Natural killer cell (primary cell): ENCODE measurements around the gene PMIS2. TPM values are rescaled to one million over a fixed set of nuclear protein-coding genes. Genes with fewer than 3 reads are reported as not detected.

ENCODE experiments used
- ATAC-seq, 3 donors: fragments of 150-1000 bp in 2 of 3; fragments of 200-7000 bp in 1 of 3; cut with Tn5 transposase; 1 replicate in 1 of 3; 2 replicates in 2 of 3; pipeline ENCODE4 v1.10.0; 2021; ENCODE audit warnings: mild to moderate bottlenecking in 2 of 3, moderate library complexity in 2 of 3
- DNase-seq, 2 donors: peaks; one replicate each; pipeline versions ENCODE4 v3.0.0 to v3.0.0-alpha.2; 2013 to 2021; ENCODE audit warnings: mixed read lengths in 1 of 2
- H3K27ac ChIP-seq: one replicate; pipeline ENCODE4 v1.5.1; 2013; ENCODE audit warnings: mild to moderate bottlenecking, low read length
- H3K27me3 ChIP-seq: one replicate; pipeline ENCODE4 v1.6.1; 2013; ENCODE audit warnings: low read length; ENCODE audit not compliant: control insufficient read depth, insufficient read depth
- H3K36me3 ChIP-seq: one replicate; pipeline ENCODE4 v1.6.1; 2013; ENCODE audit warnings: low read length; ENCODE audit not compliant: control insufficient read depth, insufficient read depth
- H3K4me1 ChIP-seq: one replicate; pipeline ENCODE4 v1.6.1; 2013; ENCODE audit warnings: low read length; ENCODE audit not compliant: control insufficient read depth, insufficient read depth
- H3K4me3 ChIP-seq: one replicate; pipeline ENCODE4 v1.5.1; 2013; ENCODE audit warnings: low read length
- H3K9me3 ChIP-seq: one replicate; pipeline ENCODE4 v1.6.1; 2013; ENCODE audit warnings: low read length; ENCODE audit not compliant: control insufficient read depth, insufficient read depth
- H3K27ac Mint-ChIP-seq, 2 donors: one replicate each; pipeline ENCODE4 v1.8.0; 2022; ENCODE audit warnings: mild to moderate bottlenecking in 2 of 2, mixed read lengths in 2 of 2, moderate library complexity in 1 of 2
- H3K27me3 Mint-ChIP-seq, 2 donors: one replicate each; pipeline ENCODE4 v1.8.0; 2022; ENCODE audit warnings: low read depth in 2 of 2, mixed read lengths in 2 of 2
- H3K36me3 Mint-ChIP-seq: one replicate; pipeline ENCODE4 v1.8.0; 2022; ENCODE audit warnings: mixed read lengths
- H3K4me1 Mint-ChIP-seq, 2 donors: one replicate each; pipeline ENCODE4 v1.8.0; 2022; ENCODE audit warnings: mixed read lengths in 2 of 2
- H3K4me3 Mint-ChIP-seq: one replicate; pipeline ENCODE4 v1.8.0; 2022; ENCODE audit warnings: mild to moderate bottlenecking, moderate library complexity, mixed read lengths
- H3K9me3 Mint-ChIP-seq, 2 donors: one replicate each; pipeline ENCODE4 v1.8.0; 2022; ENCODE audit warnings: mixed read lengths in 2 of 2
- CTCF ChIP-seq: fragments of 200-600 bp; IDR thresholded peaks from one replicate; pipeline ENCODE4 v1.8.0; 2022; ENCODE audit warnings: antibody characterized with exemption
- WGBS: methylation state at CpG from one replicate; pipeline ENCODE4 v1.1.7; 2013; ENCODE audit warnings: missing lambda C conversion rate; ENCODE audit not compliant: insufficient coverage; 5-methylcytosine and 5-hydroxymethylcytosine counted together
- intact Hi-C: fragments of 100-400 bp; cut with micrococcal nuclease; formaldehyde crosslinking; loops from one replicate; pipeline ENCODE4 v1.14.2; 2022
- total RNA-seq, 4 donors: library from RNA; stranded (reverse); fragments of 120-200 nt in 1 of 4; gene quantifications; one replicate each; pipeline versions ENCODE4 v1.2.3 to v1.2.4, GENCODE V29; 2013 to 2022

Gene PMIS2
- total RNA-seq, 3 donors from 2014 or later (not counting 1 experiment from before 2014, with no cell fraction given): not detected

DNA sequence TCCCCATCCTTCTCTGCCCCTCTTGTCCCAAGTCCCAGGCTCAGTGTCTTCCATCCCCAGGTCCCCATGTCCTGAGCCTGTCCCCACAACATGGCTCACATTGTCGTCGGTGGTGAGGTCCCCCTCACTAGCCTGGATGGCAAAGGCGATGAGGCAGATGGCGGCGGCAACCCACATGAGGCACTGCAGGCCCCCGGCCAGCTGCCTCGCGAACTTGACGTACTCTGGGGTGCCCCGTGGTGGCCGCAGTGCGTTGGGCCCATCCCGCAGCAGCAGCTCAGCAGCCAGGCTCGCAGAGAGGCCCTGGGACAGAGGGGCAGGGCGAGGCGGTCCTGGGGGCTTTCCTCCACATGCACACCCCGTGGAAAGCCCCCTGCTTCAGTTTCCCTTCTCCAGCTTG lies 23.6 kb upstream of the PMIS2 start:
- H3K4me1 ChIP-seq: peaks cover 19% of the 10 kb centered on the region
- no peaks in the 10 kb centered on the region for H3K36me3 ChIP-seq
- Mint-ChIP-seq H3K9me3 (no peaks in the 10 kb centered on the region), H3K27me3 (peaks cover 14 to 48% of the 10 kb centered on the region in 2 donors), H3K27ac (no peak overlapping the region), H3K4me3 (no peak overlapping the region), H3K4me1 (peaks cover under 1 to 13% of the 10 kb centered on the region in 2 donors), H3K36me3 (no peaks in the 10 kb centered on the region)
- no peaks in the 10 kb centered on the region for H3K9me3 ChIP-seq
- no peak for TF ChIP-seq CTCF
- 66% methylated on average over 17 of the region's 17 CpGs for WGBS
- peaks cover 15% of the 10 kb centered on the region for H3K27me3 ChIP-seq
- no peak for ATAC-seq
- DNase-seq: no peak
- intact Hi-C loops: no loop called here
- H3K4me3 ChIP-seq: no peak overlapping the region
- H3K27ac ChIP-seq: no peak overlapping the region

DNA sequence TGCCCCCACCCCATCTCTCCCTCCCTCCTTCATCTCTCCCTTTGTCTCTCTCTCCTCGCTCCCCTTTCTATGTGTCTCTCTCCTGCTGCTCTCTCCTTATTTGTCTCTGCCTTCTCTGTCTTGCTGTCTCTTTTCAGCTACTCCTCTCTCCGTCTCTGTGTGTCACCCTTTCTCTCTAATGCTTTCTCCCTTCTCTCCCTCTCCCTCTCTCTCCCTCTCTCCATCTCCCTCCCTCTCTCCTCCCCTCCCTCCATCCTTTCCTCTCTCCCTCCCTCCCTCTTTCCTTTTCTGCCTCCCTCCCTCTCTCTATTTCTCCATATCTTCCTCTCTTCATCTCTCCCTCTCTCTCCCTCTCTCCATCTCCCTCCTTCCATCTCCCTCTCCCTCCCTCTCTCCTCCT lies 23.2 kb upstream of the PMIS2 start:
- DNase-seq (no peak), ATAC-seq (no peak)
- no peak overlapping the region for H3K27ac Mint-ChIP-seq
- intact Hi-C loops: no loop called here
- H3K4me1 Mint-ChIP-seq: peaks cover 0 to 9% of the 10 kb centered on the region in 2 donors
- H3K4me3 ChIP-seq: no peak overlapping the region
- 80% methylated on average over 2 of the region's 2 CpGs for WGBS
- peaks cover 14 to 44% of the 10 kb centered on the region in 2 donors for H3K27me3 Mint-ChIP-seq
- no peaks in the 10 kb centered on the region for H3K9me3 ChIP-seq
- H3K4me1 ChIP-seq: peaks cover 14% of the 10 kb centered on the region
- no peaks in the 10 kb centered on the region for H3K9me3 Mint-ChIP-seq
- H3K36me3 ChIP-seq: no peaks in the 10 kb centered on the region
- H3K36me3 Mint-ChIP-seq: no peaks in the 10 kb centered on the region
- TF ChIP-seq CTCF: no peak
- H3K27me3 ChIP-seq: peaks cover 14% of the 10 kb centered on the region
- no peak overlapping the region for H3K4me3 Mint-ChIP-seq
- no peak overlapping the region for H3K27ac ChIP-seq

DNA sequence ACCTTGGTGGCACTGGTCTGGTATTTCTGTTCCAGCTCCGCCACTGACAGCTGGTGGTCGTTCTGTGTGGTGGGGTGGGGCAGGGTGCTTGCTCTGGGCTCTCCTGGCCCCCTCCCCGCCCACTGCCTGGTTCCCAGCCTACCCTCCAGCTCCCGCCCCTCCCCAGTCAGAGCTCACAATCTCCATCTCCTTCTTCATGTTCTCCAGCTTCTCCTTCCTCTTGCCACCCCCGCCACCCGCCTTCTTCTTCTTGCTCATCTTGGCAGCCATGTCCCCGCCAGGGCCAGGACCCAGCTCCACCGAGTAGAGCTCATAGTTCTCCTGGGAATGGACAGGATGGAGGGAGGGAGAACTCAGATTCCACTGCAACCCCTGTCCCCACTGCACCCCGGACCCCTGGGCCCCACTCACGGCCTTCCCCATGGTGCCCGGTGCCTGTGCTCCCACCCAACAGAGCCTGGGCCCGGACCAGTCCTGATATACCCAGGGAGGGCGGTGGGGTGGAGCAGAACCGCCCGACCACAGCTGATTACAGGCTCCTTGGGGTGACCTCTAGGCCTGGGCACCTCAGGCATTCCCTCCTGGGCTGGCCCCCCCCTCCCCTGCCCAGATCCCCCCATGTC lies 22.7 kb upstream of the PMIS2 start, which contains the start of gene ATP4A:
Gene ATP4A (minus strand): TSS at position 452 of the 623 bp plus-strand sequence. CDS start 29 bp downstream, at position 423.
- peaks cover 9% of the 10 kb centered on the region for H3K4me1 ChIP-seq
- Mint-ChIP-seq H3K27ac (no peak within 1 kb of the TSS), H3K4me1 (peaks cover 0 to 5% of the 10 kb centered on the region in 2 donors), H3K9me3 (no peaks in the 10 kb centered on the region), H3K27me3 (peaks cover 14 to 41% of the 10 kb centered on the region in 2 donors), H3K36me3 (no peaks in the 10 kb centered on the region), H3K4me3 (no peak within 1 kb of the TSS)
- no peak for TF ChIP-seq CTCF
- no peak for DNase-seq
- no peak within 1 kb of the TSS for H3K4me3 ChIP-seq
- intact Hi-C loops: no loop called here
- H3K9me3 ChIP-seq: no peaks in the 10 kb centered on the region
- no peak for ATAC-seq
- peaks cover 11% of the 10 kb centered on the region for H3K27me3 ChIP-seq
- H3K36me3 ChIP-seq: no peaks in the 10 kb centered on the region
- no peak within 1 kb of the TSS for H3K27ac ChIP-seq
- 64% methylated on average over 10 of the region's 15 CpGs for WGBS
